HUES48 (cell line): ENCODE measurements around the gene KIAA0930.

Experiments
- H3K27ac ChIP-seq: one replicate; pipeline ENCODE4 v1.7.0; 2013; ENCODE audit warnings: low read depth, low read length, inconsistent platforms
- H3K27me3 ChIP-seq: 2 replicates; pipeline ENCODE4 v1.6.1; 2013; ENCODE audit warnings: mild to moderate bottlenecking, low read length; ENCODE audit not compliant: control insufficient read depth, insufficient read depth
- H3K36me3 ChIP-seq: 2 replicates; pipeline ENCODE4 v1.6.1; 2013; ENCODE audit warnings: low read length; ENCODE audit not compliant: control insufficient read depth, insufficient read depth
- H3K4me1 ChIP-seq: 2 replicates; pipeline ENCODE4 v1.6.1; 2013; ENCODE audit warnings: mild to moderate bottlenecking, low read length; ENCODE audit not compliant: control insufficient read depth, insufficient read depth
- H3K4me3 ChIP-seq: 2 replicates; pipeline ENCODE4 v1.5.1; 2013; ENCODE audit warnings: mild to moderate bottlenecking, low read depth, low read length
- H3K9ac ChIP-seq: 2 replicates; pipeline ENCODE4 v1.6.1; 2013; ENCODE audit warnings: mild to moderate bottlenecking, low read depth, low read length, moderate library complexity
- H3K9me3 ChIP-seq: 2 replicates; pipeline ENCODE4 v1.6.1; 2013; ENCODE audit warnings: low read length; ENCODE audit not compliant: control insufficient read depth, insufficient read depth

The KIAA0930 gene

GRCh38 chr22:45181766-45182165 lies 58.9 kb downstream of the KIAA0930 start:
- Histone ChIP-seq H3K4me1 (0 out of 2 replicates have a peak, but pooled peaks cover 5% of the 10 kb centered on the region), H3K9ac (no peak overlapping the region), H3K9me3 (no peaks in the 10 kb centered on the region), H3K36me3 (peaks cover 86% of the 10 kb centered on the region), H3K27me3 (no peaks in the 10 kb centered on the region), H3K4me3 (no peak overlapping the region), H3K27ac (peak overlapping the region; percentile 73)

- Histone ChIP-seq H3K4me1 (0 out of 2 replicates have a peak, but pooled peaks cover 5% of the 10 kb centered on the region), H3K27ac (peak overlapping the region; percentile 25), H3K9ac (no peak overlapping the region), H3K4me3 (no peak overlapping the region), H3K9me3 (no peaks in the 10 kb centered on the region), H3K27me3 (no peaks in the 10 kb centered on the region), H3K36me3 (peaks cover 86% of the 10 kb centered on the region)
Observed at GRCh38 chr22:45181240-45181639, 59.5 kb downstream of the KIAA0930 start.

GRCh38 chr22:45180146-45180679 lies 60.5 kb downstream of the KIAA0930 start:
- Histone ChIP-seq H3K9ac (no peak overlapping the region), H3K27ac (no peak overlapping the region), H3K36me3 (peaks cover 86% of the 10 kb centered on the region), H3K27me3 (no peaks in the 10 kb centered on the region), H3K4me3 (no peak overlapping the region), H3K4me1 (0 out of 2 replicates have a peak, but pooled peaks cover 5% of the 10 kb centered on the region), H3K9me3 (no peaks in the 10 kb centered on the region)

- H3K4me3 ChIP-seq: no peak overlapping the region
- no peaks in the 10 kb centered on the region for H3K9me3 ChIP-seq
- no peak overlapping the region for H3K27ac ChIP-seq
- H3K9ac ChIP-seq: no peak overlapping the region
- 0 out of 2 replicates have a peak, but pooled peaks cover 5% of the 10 kb centered on the region for H3K4me1 ChIP-seq
- no peaks in the 10 kb centered on the region for H3K27me3 ChIP-seq
- peaks cover 86% of the 10 kb centered on the region for H3K36me3 ChIP-seq
Observed at GRCh38 chr22:45179276-45180049, 61.2 kb downstream of the KIAA0930 start.

- Histone ChIP-seq H3K4me1 (no peaks in the 10 kb centered on the region), H3K4me3 (no peak overlapping the region), H3K27ac (no peak overlapping the region), H3K36me3 (peaks cover 96% of the 10 kb centered on the region), H3K27me3 (no peaks in the 10 kb centered on the region), H3K9ac (no peak overlapping the region), H3K9me3 (no peaks in the 10 kb centered on the region)
Observed at GRCh38 chr22:45172881-45173585, 67.7 kb downstream of the KIAA0930 start.

GRCh38 chr22:45171830-45172229 lies 68.9 kb downstream of the KIAA0930 start:
- Histone ChIP-seq H3K9ac (no peak overlapping the region), H3K36me3 (peaks cover 98% of the 10 kb centered on the region), H3K4me1 (no peaks in the 10 kb centered on the region), H3K27ac (no peak overlapping the region), H3K4me3 (no peak overlapping the region), H3K27me3 (no peaks in the 10 kb centered on the region), H3K9me3 (no peaks in the 10 kb centered on the region)

GRCh38 chr22:45169591-45170466 lies 70.9 kb downstream of the KIAA0930 start:
- no peaks in the 10 kb centered on the region for H3K27me3 ChIP-seq
- no peak overlapping the region for H3K4me3 ChIP-seq
- no peaks in the 10 kb centered on the region for H3K9me3 ChIP-seq
- peaks cover 88% of the 10 kb centered on the region for H3K36me3 ChIP-seq
- H3K27ac ChIP-seq: no peak overlapping the region
- peaks cover 5% of the 10 kb centered on the region for H3K4me1 ChIP-seq
- no peak overlapping the region for H3K9ac ChIP-seq

GRCh38 chr22:45166932-45167331 lies 73.8 kb downstream of the KIAA0930 start:
- Histone ChIP-seq H3K27me3 (no peaks in the 10 kb centered on the region), H3K4me3 (no peak overlapping the region), H3K4me1 (peaks cover 5% of the 10 kb centered on the region), H3K9me3 (no peaks in the 10 kb centered on the region), H3K27ac (no peak overlapping the region), H3K36me3 (peaks cover 61% of the 10 kb centered on the region), H3K9ac (no peak overlapping the region)

GRCh38 chr22:45164270-45165088 lies 76.2 kb downstream of the KIAA0930 start:
- Histone ChIP-seq H3K4me3 (peak overlapping the region; percentile 88), H3K9me3 (no peaks in the 10 kb centered on the region), H3K9ac (peak overlapping the region; percentile 77; the same call in 1 of the 2 replicates), H3K4me1 (peaks cover 18% of the 10 kb centered on the region), H3K27me3 (no peaks in the 10 kb centered on the region), H3K27ac (peak overlapping the region; percentile 94), H3K36me3 (peaks cover 36% of the 10 kb centered on the region)
